ENCODE measurements around the gene TGFB2. TPM values are rescaled to one million over a fixed set of nuclear protein-coding genes. Genes with fewer than 3 reads are reported as not detected.

The TGFB2 gene
- total RNA-seq, 1 experiment from 2014 or later: 0.34 TPM

- Histone ChIP-seq H3K9me3 (ENCODE audit: control insufficient read depth in 1 of 2, insufficient read depth in 1 of 2, low read depth in 1 of 2, low read length in 2 of 2) (no peaks in the 10 kb centered on the region), H3K9ac (ENCODE audit: low read length) (no peak overlapping the region), H3K79me2 (ENCODE audit: insufficient read depth, low read length) (no peaks in the 10 kb centered on the region), H3K9me2 (ENCODE audit: insufficient read depth) (no peaks in the 10 kb centered on the region), H3K4me3 (replicated peaks in 1 of 2; ENCODE audit: low read depth in 1 of 2, low read length in 2 of 2) (no peak overlapping the region), H3K4me2 (ENCODE audit: low read length) (no peak overlapping the region), H3K27ac (ENCODE audit: low read depth, low read length) (no peak overlapping the region), H3K36me3 (ENCODE audit: control insufficient read depth in 1 of 2, insufficient read depth in 2 of 2, low read length in 2 of 2) (no peaks in the 10 kb centered on the region), H3K27me3 (ENCODE audit: insufficient read depth, low read length) (no peaks in the 10 kb centered on the region), H3K4me1 (ENCODE audit: control insufficient read depth in 1 of 2, insufficient read depth in 2 of 2, low read length in 2 of 2) (no peaks in the 10 kb centered on the region), H2AFZ (ENCODE audit: low read depth, low read length, poor library complexity, severe bottlenecking) (no peak overlapping the region), H4K20me1 (ENCODE audit: insufficient read depth) (no peaks in the 10 kb centered on the region)
- no peak for ATAC-seq
- DNase-seq (ENCODE audit: low read depth, low spot score): no peak
- intact Hi-C loops (cut with micrococcal nuclease): no loop called here
- POLR2A ChIA-PET: no interaction called here
- no peak for TF ChIP-seq YY1 (IDR thresholded peaks at IDR 0.05; ENCODE audit: extremely low read depth, insufficient replicate concordance, low read depth, low read length)
- TF ChIP-seq RAD21 (IDR thresholded peaks at IDR 0.05; ENCODE audit: low read depth): no peak
- no peak for TF ChIP-seq REST (IDR thresholded peaks at IDR 0.05; ENCODE audit: low read depth)
- no peak for TF ChIP-seq ATF3 (IDR thresholded peaks at IDR 0.05)
- no peak for TF ChIP-seq FOSL1 (IDR thresholded peaks at IDR 0.05; ENCODE audit: low read depth)
- no TSS peak for BruUV-seq (replicated peaks)
- CTCF ChIA-PET: no interaction called here
- RAD21 ChIA-PET (ENCODE audit: low non-redundant PET in 1 of 2, low total read pairs in 2 of 2, uncharacterized antibody in 2 of 2, unreplicated experiment in 2 of 2): no interaction called here
These were observed 45.5 kb downstream of the TGFB2 start for GRCh38 chr1:218390618-218391017.

GRCh38 chr1:218392780-218393179 is 47.6 kb downstream of the TGFB2 start:
- intact Hi-C loops (cut with micrococcal nuclease): no loop called here
- Histone ChIP-seq H3K27ac (ENCODE audit: low read depth, low read length) (no peak overlapping the region), H3K4me2 (ENCODE audit: low read length) (no peak overlapping the region), H3K79me2 (ENCODE audit: insufficient read depth, low read length) (no peaks in the 10 kb centered on the region), H3K36me3 (ENCODE audit: control insufficient read depth in 1 of 2, insufficient read depth in 2 of 2, low read length in 2 of 2) (no peaks in the 10 kb centered on the region), H3K9me2 (ENCODE audit: insufficient read depth) (no peaks in the 10 kb centered on the region), H3K9ac (ENCODE audit: low read length) (no peak overlapping the region), H3K9me3 (ENCODE audit: control insufficient read depth in 1 of 2, insufficient read depth in 1 of 2, low read depth in 1 of 2, low read length in 2 of 2) (no peaks in the 10 kb centered on the region), H3K4me1 (ENCODE audit: control insufficient read depth in 1 of 2, insufficient read depth in 2 of 2, low read length in 2 of 2) (peaks cover 0 to 3% of the 10 kb centered on the region in 2 experiments; a peak in 1 of 4 replicates), H3K4me3 (replicated peaks in 1 of 2; ENCODE audit: low read depth in 1 of 2, low read length in 2 of 2) (no peak overlapping the region), H4K20me1 (ENCODE audit: insufficient read depth) (no peaks in the 10 kb centered on the region), H3K27me3 (ENCODE audit: insufficient read depth, low read length) (no peaks in the 10 kb centered on the region), H2AFZ (ENCODE audit: low read depth, low read length, poor library complexity, severe bottlenecking) (no peak overlapping the region)
- no peak for ATAC-seq
- no TSS peak for BruUV-seq (replicated peaks)
- RAD21 ChIA-PET (ENCODE audit: low non-redundant PET in 1 of 2, low total read pairs in 2 of 2, uncharacterized antibody in 2 of 2, unreplicated experiment in 2 of 2): no interaction called here
- CTCF ChIA-PET: no interaction called here
- DNase-seq (ENCODE audit: low read depth, low spot score): no peak
- POLR2A ChIA-PET: no interaction called here
- TF ChIP-seq YY1 (IDR thresholded peaks at IDR 0.05; ENCODE audit: extremely low read depth, insufficient replicate concordance, low read depth, low read length) (no peak), RAD21 (IDR thresholded peaks at IDR 0.05; ENCODE audit: low read depth) (no peak), SRF (IDR thresholded peaks at IDR 0.05; ENCODE audit: low read depth) (no peak), SP1 (IDR thresholded peaks at IDR 0.05; ENCODE audit: low read depth) (no peak), POLR2A (IDR thresholded peaks at IDR 0.05; ENCODE audit: borderline replicate concordance, extremely low read depth, insufficient read depth, insufficient read length) (no peak), FOSL1 (IDR thresholded peaks at IDR 0.05; ENCODE audit: low read depth) (no peak), MAX (IDR thresholded peaks at IDR 0.05) (no peak), CTCF (IDR thresholded peaks at IDR 0.05 in 2 of 3, conservative IDR thresholded peaks at IDR 0.05 in 1 of 3; ENCODE audit: borderline replicate concordance in 1 of 3, insufficient read depth in 1 of 3, low read depth in 2 of 3, low read length in 2 of 3) (no peak), JUND (IDR thresholded peaks at IDR 0.05) (no peak)
